ENCODE results near the gene PTPRM. TPM values are rescaled to one million over a fixed set of nuclear protein-coding genes. Genes with fewer than 3 reads are reported as not detected.

Gene PTPRM
- total RNA-seq, 1 donor from 2014 or later = 65.5 TPM

DNA sequence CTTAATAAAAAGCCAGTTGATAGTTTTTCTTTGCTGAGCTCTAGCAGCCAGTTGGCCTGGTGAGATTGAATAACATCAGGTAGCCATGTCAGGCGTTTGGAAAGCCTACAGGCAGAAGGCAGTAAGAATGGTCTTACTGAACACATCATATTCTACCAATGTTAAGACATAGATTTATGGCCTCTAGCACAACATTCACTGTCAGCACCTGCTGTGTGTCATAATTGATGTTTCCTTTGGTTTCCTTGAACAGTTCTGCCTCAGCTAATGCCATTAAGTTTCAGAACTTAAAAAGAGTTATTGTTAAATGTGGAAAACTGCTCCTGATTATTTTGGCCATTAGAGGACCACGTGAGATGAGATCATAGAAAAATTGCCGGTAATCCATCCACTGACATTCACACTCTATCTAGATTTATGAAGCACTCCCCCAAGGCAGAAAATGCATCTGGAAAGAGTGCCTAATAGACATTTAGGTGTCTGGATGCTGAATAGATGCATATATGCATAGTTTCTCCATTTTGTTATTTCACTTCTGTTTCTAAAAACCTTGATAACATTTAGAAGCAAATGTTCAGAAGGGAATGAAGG is 434.7 kb downstream of the PTPRM start:
- TF ChIP-seq, protein P1, sequence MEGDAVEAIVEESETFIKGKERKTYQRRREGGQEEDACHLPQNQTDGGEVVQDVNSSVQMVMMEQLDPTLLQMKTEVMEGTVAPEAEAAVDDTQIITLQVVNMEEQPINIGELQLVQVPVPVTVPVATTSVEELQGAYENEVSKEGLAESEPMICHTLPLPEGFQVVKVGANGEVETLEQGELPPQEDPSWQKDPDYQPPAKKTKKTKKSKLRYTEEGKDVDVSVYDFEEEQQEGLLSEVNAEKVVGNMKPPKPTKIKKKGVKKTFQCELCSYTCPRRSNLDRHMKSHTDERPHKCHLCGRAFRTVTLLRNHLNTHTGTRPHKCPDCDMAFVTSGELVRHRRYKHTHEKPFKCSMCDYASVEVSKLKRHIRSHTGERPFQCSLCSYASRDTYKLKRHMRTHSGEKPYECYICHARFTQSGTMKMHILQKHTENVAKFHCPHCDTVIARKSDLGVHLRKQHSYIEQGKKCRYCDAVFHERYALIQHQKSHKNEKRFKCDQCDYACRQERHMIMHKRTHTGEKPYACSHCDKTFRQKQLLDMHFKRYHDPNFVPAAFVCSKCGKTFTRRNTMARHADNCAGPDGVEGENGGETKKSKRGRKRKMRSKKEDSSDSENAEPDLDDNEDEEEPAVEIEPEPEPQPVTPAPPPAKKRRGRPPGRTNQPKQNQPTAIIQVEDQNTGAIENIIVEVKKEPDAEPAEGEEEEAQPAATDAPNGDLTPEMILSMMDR (IDR thresholded peaks at IDR 0.05; ENCODE audit: insufficient read depth, low read length, poor library complexity, severe bottlenecking) = no peak
- DNase-seq (ENCODE audit: low read depth) = no peak
- no peaks in the 10 kb centered on the region for H3K27me3 ChIP-seq (ENCODE audit: control insufficient read depth, insufficient read depth, low read length)
- no peaks in the 10 kb centered on the region for H3K36me3 ChIP-seq (ENCODE audit: control insufficient read depth, insufficient read depth, low read length)
- H3K4me3 ChIP-seq (ENCODE audit: low read depth, low read length) = no peak overlapping the region

DNA sequence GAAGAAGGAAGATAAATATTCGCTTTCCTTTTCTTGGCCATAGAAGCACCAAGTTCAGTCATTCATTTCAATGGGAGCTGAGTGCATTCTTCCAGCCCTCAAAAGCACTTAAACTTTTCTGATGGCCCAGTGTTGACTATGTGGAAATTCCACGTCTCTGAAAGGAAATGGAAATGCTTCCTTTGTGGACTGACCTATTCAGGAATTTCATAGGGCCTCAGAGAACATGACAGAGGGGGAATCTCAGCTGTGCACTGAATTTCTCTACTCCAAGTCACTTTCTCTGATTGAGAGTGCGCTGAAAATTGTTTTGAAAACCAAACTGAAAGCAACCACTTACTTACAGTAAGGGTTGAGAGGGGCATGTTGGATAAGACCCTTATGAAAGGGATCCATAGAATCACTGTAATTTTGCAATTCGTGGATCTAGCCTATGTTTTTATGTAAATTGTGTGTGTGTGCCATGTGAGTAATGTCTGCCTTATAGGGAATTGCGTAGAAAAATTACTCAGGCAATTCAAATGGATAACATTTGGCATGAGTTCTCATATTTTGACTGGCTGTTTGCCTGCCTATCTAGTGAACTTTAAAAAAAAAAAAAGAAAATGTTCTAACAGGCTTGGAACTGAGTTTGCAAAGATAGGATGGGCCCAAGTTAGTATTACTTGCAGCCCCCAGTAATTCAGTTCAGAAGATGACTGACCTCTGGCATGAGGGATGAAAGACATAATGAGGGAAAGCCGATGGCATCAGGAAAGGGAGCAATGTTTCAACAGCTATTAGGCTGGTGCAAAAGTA is 437.0 kb downstream of the PTPRM start:
- Histone ChIP-seq H3K36me3 (ENCODE audit: control insufficient read depth, insufficient read depth, low read length) (no peaks in the 10 kb centered on the region), H3K4me3 (ENCODE audit: low read depth, low read length) (no peak overlapping the region), H3K27me3 (ENCODE audit: control insufficient read depth, insufficient read depth, low read length) (no peaks in the 10 kb centered on the region)
- TF ChIP-seq, protein P1 (IDR thresholded peaks at IDR 0.05; ENCODE audit: insufficient read depth, low read length, poor library complexity, severe bottlenecking) = no peak
- no peak for DNase-seq (ENCODE audit: low read depth)

DNA sequence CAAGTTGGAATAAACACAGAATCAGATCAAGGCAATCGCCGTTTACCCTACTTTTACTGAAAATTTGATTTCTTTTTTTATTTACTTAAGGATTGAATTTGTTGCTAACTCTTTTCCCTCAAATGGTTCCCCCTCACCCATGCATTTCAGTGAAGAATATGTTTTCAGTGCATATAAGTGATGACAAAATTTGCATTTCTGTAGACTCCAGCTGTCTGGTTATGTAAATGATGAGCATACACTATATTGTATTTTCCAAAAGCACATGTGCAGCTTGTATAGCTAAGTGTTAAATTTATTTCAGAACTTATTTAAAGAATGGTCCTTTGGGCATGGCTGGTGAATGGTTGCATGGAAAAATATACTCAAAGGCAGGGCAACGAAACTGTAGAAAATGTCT is 437.7 kb downstream of the PTPRM start:
- Histone ChIP-seq H3K27me3 (ENCODE audit: control insufficient read depth, insufficient read depth, low read length) (no peaks in the 10 kb centered on the region), H3K36me3 (ENCODE audit: control insufficient read depth, insufficient read depth, low read length) (no peaks in the 10 kb centered on the region), H3K4me3 (ENCODE audit: low read depth, low read length) (no peak overlapping the region)
- TF ChIP-seq, protein P1 (IDR thresholded peaks at IDR 0.05; ENCODE audit: insufficient read depth, low read length, poor library complexity, severe bottlenecking) = no peak
- no peak for DNase-seq (ENCODE audit: low read depth)

DNA sequence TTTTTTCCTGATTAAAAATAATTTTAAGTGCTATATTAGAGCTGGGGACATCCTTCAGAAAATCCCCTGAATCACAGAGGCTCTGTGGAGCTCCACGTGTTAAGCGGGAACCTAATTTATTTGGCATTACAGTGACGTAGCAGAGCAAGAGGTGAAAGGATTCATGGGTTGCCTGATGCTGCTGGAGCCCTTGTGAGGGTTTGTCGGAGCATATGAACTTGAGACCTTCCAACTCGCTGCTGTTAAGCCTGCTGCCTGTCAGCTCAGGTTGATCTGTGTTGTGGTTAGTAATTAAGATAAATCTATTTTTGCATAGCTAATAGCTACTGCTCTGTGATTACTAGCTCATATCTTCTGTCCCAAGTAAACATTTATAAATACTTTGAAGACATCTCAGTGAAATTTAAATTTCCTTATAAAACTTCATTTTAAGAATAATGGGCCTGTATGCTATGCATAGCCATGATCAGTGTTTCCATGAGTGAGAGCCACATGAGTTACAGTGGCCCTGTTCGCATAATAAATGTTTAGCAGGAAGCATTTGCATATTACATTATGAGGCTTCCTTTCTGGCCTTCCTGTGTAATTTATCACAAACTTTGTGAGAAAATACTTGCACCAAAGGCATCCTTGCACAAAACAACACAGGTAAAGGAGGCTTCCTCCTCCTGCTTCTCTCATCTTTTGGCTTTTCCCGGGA is 438.9 kb downstream of the PTPRM start:
- Histone ChIP-seq H3K27me3 (ENCODE audit: control insufficient read depth, insufficient read depth, low read length) (no peaks in the 10 kb centered on the region), H3K4me3 (ENCODE audit: low read depth, low read length) (no peak overlapping the region), H3K36me3 (ENCODE audit: control insufficient read depth, insufficient read depth, low read length) (no peaks in the 10 kb centered on the region)
- TF ChIP-seq, protein P1 (IDR thresholded peaks at IDR 0.05; ENCODE audit: insufficient read depth, low read length, poor library complexity, severe bottlenecking) = no peak
- no peak for DNase-seq (ENCODE audit: low read depth)

DNA sequence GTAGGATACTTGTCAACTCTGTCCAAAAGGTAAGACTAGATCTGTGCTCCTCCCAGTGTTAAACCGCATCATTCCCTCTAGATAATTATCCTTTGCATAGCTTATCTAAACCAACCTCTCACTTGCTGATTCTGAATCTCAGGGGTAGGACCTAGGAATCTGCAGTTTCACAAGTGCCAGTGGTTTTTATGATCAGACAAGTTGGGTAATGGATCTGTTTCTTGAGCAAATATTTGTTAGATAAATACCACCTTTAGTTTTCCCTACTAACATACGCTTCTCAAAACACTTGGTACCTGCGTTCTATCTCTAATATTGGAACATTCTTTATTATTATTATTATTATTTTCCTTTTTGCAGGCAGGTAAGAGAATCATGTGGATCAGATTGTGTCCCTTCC is 439.9 kb downstream of the PTPRM start:
- TF ChIP-seq, protein P1 (IDR thresholded peaks at IDR 0.05; ENCODE audit: insufficient read depth, low read length, poor library complexity, severe bottlenecking) = no peak
- no peak for DNase-seq (ENCODE audit: low read depth)
- H3K4me3 ChIP-seq (ENCODE audit: low read depth, low read length) = no peak overlapping the region
- H3K27me3 ChIP-seq (ENCODE audit: control insufficient read depth, insufficient read depth, low read length) = no peaks in the 10 kb centered on the region
- H3K36me3 ChIP-seq (ENCODE audit: control insufficient read depth, insufficient read depth, low read length) = no peaks in the 10 kb centered on the region
